ENCODE data around the gene PSMG1. TPM values are rescaled to one million over a fixed set of nuclear protein-coding genes. Genes with fewer than 3 reads are reported as not detected.

The PSMG1 gene
- total RNA-seq, 1 experiment from 2014 or later = 78.8 TPM

DNA sequence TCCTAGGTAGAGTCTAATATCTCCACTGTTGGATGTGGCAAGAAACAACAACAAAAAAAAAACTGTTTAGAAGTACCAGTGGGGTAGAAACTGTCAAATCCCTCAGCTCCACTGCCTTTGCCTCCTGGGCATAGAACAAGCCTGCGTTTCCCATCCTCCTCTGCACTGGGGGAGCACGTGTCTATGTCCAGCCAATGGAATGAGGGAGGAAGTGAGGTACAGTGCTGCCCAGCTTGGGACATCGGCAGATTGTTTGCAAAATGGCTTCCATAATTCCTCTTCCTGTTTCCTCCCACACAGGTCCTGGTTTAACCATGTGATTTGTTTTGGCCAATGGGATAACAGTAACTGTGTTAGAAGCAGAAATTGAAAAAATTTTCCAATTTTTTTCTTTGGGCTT lies 39.1 kb downstream of the PSMG1 start:
- no peak overlapping the region for H3K18ac ChIP-seq (ENCODE audit: insufficient read length, low read depth, low read length)
- H3K9me3 ChIP-seq (ENCODE audit: control insufficient read depth, low read depth, low read length) = no peaks in the 10 kb centered on the region
- no peak overlapping the region for H3K14ac ChIP-seq (ENCODE audit: insufficient read depth, low read length)
- no peak overlapping the region for H3K27ac Mint-ChIP-seq
- no peak overlapping the region for H3T11ph ChIP-seq (ENCODE audit: low read length)
- H2BK12ac ChIP-seq (ENCODE audit: insufficient read length, low read depth, low read length) = no peak overlapping the region
- no peak overlapping the region for H3K4ac ChIP-seq (ENCODE audit: low read depth, low read length)
- no peak overlapping the region for H3K4me2 ChIP-seq (ENCODE audit: insufficient read depth, insufficient read length, low read length)
- H3K27me3 ChIP-seq (ENCODE audit: insufficient read depth, low read length) = no peaks in the 10 kb centered on the region
- no peaks in the 10 kb centered on the region for H3K79me2 ChIP-seq (ENCODE audit: insufficient read depth, low read length)
- H3K27me3 Mint-ChIP-seq (ENCODE audit: low read depth) = peaks cover 3% of the 10 kb centered on the region
- no peak overlapping the region for H3K23ac ChIP-seq (ENCODE audit: insufficient read length, low read depth, low read length)
- H2AK5ac ChIP-seq (ENCODE audit: insufficient read length, low read length) = no peak overlapping the region
- H2BK20ac ChIP-seq (ENCODE audit: low read depth, low read length, poor library complexity, severe bottlenecking) = no peak overlapping the region
- H3K9me3 Mint-ChIP-seq = peaks cover 0 to 2% of the 10 kb centered on the region in 2 experiments; a peak in 1 of 5 replicates
- H4K8ac ChIP-seq (replicated peaks; ENCODE audit: insufficient read length, low read depth, low read length) = no peak overlapping the region
- no peak overlapping the region for H2BK120ac ChIP-seq (ENCODE audit: low read depth, low read length, poor library complexity, severe bottlenecking)
- no CpG with 5 or more reads among the region's 3 CpGs for WGBS (ENCODE audit: extremely low coverage, insufficient read length, low lambda C conversion rate)
- H3K9ac ChIP-seq (ENCODE audit: extremely low read depth, insufficient read length, low read length) = no peak overlapping the region
- no peak overlapping the region for H4K5ac ChIP-seq (ENCODE audit: insufficient read length, low read depth, low read length)
- no peak overlapping the region for H2BK15ac ChIP-seq (ENCODE audit: low read depth, low read length)
- no peak overlapping the region for H4K91ac ChIP-seq (ENCODE audit: insufficient read length, low read depth, low read length)
- H3K4me3 Mint-ChIP-seq = no peak overlapping the region
- peaks cover 0 to 2% of the 10 kb centered on the region in 2 experiments; a peak in 1 of 4 replicates for H3K4me1 Mint-ChIP-seq
- H3K23me2 ChIP-seq (ENCODE audit: insufficient read length, low read depth, low read length, poor library complexity, severe bottlenecking) = no peaks in the 10 kb centered on the region
- H3K79me1 ChIP-seq (ENCODE audit: insufficient read depth, low read depth, low read length, poor library complexity, severe bottlenecking) = no peaks in the 10 kb centered on the region
- DNase-seq = no peak
- no peak overlapping the region for H3K27ac ChIP-seq (ENCODE audit: insufficient read length, low read depth, low read length)
- no peak overlapping the region for H2BK5ac ChIP-seq (ENCODE audit: insufficient read length, low read length)
- H3K4me1 ChIP-seq (ENCODE audit: insufficient read depth, low read length) = no peaks in the 10 kb centered on the region
- H3K56ac ChIP-seq (ENCODE audit: insufficient read length, low read depth, low read length) = no peak overlapping the region
- no peak overlapping the region for H2AFZ ChIP-seq (ENCODE audit: low read length)
- TF ChIP-seq, protein P1, sequence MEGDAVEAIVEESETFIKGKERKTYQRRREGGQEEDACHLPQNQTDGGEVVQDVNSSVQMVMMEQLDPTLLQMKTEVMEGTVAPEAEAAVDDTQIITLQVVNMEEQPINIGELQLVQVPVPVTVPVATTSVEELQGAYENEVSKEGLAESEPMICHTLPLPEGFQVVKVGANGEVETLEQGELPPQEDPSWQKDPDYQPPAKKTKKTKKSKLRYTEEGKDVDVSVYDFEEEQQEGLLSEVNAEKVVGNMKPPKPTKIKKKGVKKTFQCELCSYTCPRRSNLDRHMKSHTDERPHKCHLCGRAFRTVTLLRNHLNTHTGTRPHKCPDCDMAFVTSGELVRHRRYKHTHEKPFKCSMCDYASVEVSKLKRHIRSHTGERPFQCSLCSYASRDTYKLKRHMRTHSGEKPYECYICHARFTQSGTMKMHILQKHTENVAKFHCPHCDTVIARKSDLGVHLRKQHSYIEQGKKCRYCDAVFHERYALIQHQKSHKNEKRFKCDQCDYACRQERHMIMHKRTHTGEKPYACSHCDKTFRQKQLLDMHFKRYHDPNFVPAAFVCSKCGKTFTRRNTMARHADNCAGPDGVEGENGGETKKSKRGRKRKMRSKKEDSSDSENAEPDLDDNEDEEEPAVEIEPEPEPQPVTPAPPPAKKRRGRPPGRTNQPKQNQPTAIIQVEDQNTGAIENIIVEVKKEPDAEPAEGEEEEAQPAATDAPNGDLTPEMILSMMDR (conservative IDR thresholded peaks at IDR 0.05) = no peak
- H4K20me1 ChIP-seq (ENCODE audit: control insufficient read depth, insufficient read depth, insufficient read length) = no peaks in the 10 kb centered on the region
- H3K36me3 Mint-ChIP-seq (ENCODE audit: insufficient read depth in 1 of 3, low read depth in 3 of 3) = peaks cover 0 to 1% (median 0%) of the 10 kb centered on the region in 3 experiments; a peak in 1 of 7 replicates

Data from H9 (cell line).